ENCODE data around the gene SLC16A10. TPM values are rescaled to one million over a fixed set of nuclear protein-coding genes. Genes with fewer than 3 reads are reported as not detected.

SLC16A10 gene
- total and polyA plus RNA-seq, 2 of the 13 experiments (the other 11 are each of a cell fraction or from before 2014, with no cell fraction given), result 8.2 to 20.1 TPM

GRCh38 chr6:111088668-111089003 is 1.3 kb downstream of the SLC16A10 start:
- FAIRE-seq (no peak), DNase-seq (ENCODE audit: low spot score) (no peak), ATAC-seq (no peak)
- Histone ChIP-seq H3K27me3 (ENCODE audit: control insufficient read depth in 1 of 2, insufficient read depth in 2 of 2, low read length in 2 of 2) (no peaks in the 10 kb centered on the region), H3K4me1 (ENCODE audit: insufficient read depth, low read length) (peaks cover 45% of the 10 kb centered on the region), H4K20me1 (ENCODE audit: insufficient read depth, low read length) (no peaks in the 10 kb centered on the region), H3K9ac (ENCODE audit: insufficient read depth, low read depth, low read length) (peak overlapping the region; percentile 59; the same call in 1 of the 2 replicates), H3K4me2 (ENCODE audit: low read depth, low read length) (peak overlapping the region; percentile 87), H3K9me3 (ENCODE audit: low read length) (no peaks in the 10 kb centered on the region), H3K36me3 (replicated peaks in 1 of 2; ENCODE audit: control insufficient read depth in 1 of 2, insufficient read depth in 2 of 2, low read length in 2 of 2) (no peaks in the 10 kb centered on the region), H3K79me2 (ENCODE audit: insufficient read depth, low read length) (peaks cover 18% of the 10 kb centered on the region), H2AFZ (ENCODE audit: low read length) (no peak overlapping the region), H3K4me3 (replicated peaks in 1 of 3; ENCODE audit: insufficient read depth in 1 of 3, low read depth in 2 of 3, low read length in 3 of 3) (peak overlapping the region; percentile 67 to 85 (median 85)), H3K27ac (ENCODE audit: extremely low read length, insufficient read depth, low read length) (no peak overlapping the region)
- TF ChIP-seq MAFK (conservative IDR thresholded peaks at IDR 0.05 in 1 of 2, IDR thresholded peaks at IDR 0.05 in 1 of 2; ENCODE audit: low read length in 2 of 2) (peak; percentile 85 to 92), RBM39 (IDR thresholded peaks at IDR 0.05; ENCODE audit: low read depth, low read length, poor library complexity, severe bottlenecking) (no peak), MAFF (IDR thresholded peaks at IDR 0.05; ENCODE audit: low read depth, low read length) (peak; percentile 89)
- WGBS (ENCODE audit: low lambda C conversion rate), result 36% methylated on average over 5 of the region's 5 CpGs
- no TSS peak for BruUV-seq (replicated peaks)
- intact Hi-C loops (cut with micrococcal nuclease; ENCODE audit: unreplicated experiment), result loop anchor here (2.0 to 10.0 kb wide), 3 partner anchors 16 to 169 kb away; a partner anchor contains a TSS
- ChIA-PET POLR2A (interaction anchor here (1.3 kb wide), 1 partner anchor 21 kb away, joined by 3 read pairs; no protein-coding TSS in a partner anchor), CTCF (ENCODE audit: low intra/inter-chr PET ratio, low total read pairs) (no interaction called here)
- in situ Hi-C loops (cut with HindIII; ENCODE audit: extremely low pct_ligation_motif_present, low pct_unique_long_range_greater_than_20kb), result no loop called here

- 98% methylated on average over 4 of the region's 4 CpGs for WGBS (ENCODE audit: low lambda C conversion rate)
Measured at GRCh38 chr6:111090766-111091165, 3.5 kb downstream of the SLC16A10 start.

More at GRCh38 chr6:111090766-111091165, 3.5 kb downstream of the SLC16A10 start:
- H3K9ac ChIP-seq (ENCODE audit: insufficient read depth, low read depth, low read length), result no peak overlapping the region
- no peak for DNase-seq (ENCODE audit: low spot score)
- H3K4me2 ChIP-seq (ENCODE audit: low read depth, low read length), result no peak overlapping the region
- no peak overlapping the region for H3K27ac ChIP-seq (ENCODE audit: extremely low read length, insufficient read depth, low read length)
- no peaks in the 10 kb centered on the region for H3K27me3 ChIP-seq (ENCODE audit: control insufficient read depth in 1 of 2, insufficient read depth in 2 of 2, low read length in 2 of 2)
- ChIA-PET POLR2A (no interaction called here), CTCF (ENCODE audit: low intra/inter-chr PET ratio, low total read pairs) (no interaction called here)
- FAIRE-seq, result no peak
- ATAC-seq, result no peak
- H3K9me3 ChIP-seq (ENCODE audit: low read length), result no peaks in the 10 kb centered on the region
- no peak overlapping the region for H3K4me3 ChIP-seq (replicated peaks in 1 of 3; ENCODE audit: insufficient read depth in 1 of 3, low read depth in 2 of 3, low read length in 3 of 3)
- H3K36me3 ChIP-seq (replicated peaks in 1 of 2; ENCODE audit: control insufficient read depth in 1 of 2, insufficient read depth in 2 of 2, low read length in 2 of 2), result no peaks in the 10 kb centered on the region
- intact Hi-C loops (cut with micrococcal nuclease; ENCODE audit: unreplicated experiment), result no loop called here
- no peak for TF ChIP-seq SP140L (CRISPR knock-in tag; IDR thresholded peaks at IDR 0.05; ENCODE audit: borderline replicate concordance)
- TF ChIP-seq GLI4 (CRISPR knock-in tag; IDR thresholded peaks at IDR 0.05; ENCODE audit: borderline replicate concordance), result no peak
- no peak for TF ChIP-seq SRF (IDR thresholded peaks at IDR 0.05; ENCODE audit: low read depth, low read length)
- TF ChIP-seq HOXA5 (CRISPR knock-in tag; IDR thresholded peaks at IDR 0.05), result no peak
- no peak for TF ChIP-seq ZNF3 (CRISPR knock-in tag; IDR thresholded peaks at IDR 0.05)
- no peak for TF ChIP-seq ZC3H13 (CRISPR knock-in tag; IDR thresholded peaks at IDR 0.05)
- TF ChIP-seq NONO (IDR thresholded peaks at IDR 0.05), result no peak
- TF ChIP-seq NONO (CRISPR knock-in tag; conservative IDR thresholded peaks at IDR 0.05), result no peak
- TF ChIP-seq ZNF207 (IDR thresholded peaks at IDR 0.05; ENCODE audit: borderline replicate concordance), result no peak
- TF ChIP-seq ZNF580 (CRISPR knock-in tag; IDR thresholded peaks at IDR 0.05; ENCODE audit: borderline replicate concordance, low read depth), result no peak
- TF ChIP-seq ZIK1 (CRISPR knock-in tag; IDR thresholded peaks at IDR 0.05; ENCODE audit: borderline replicate concordance, low read depth), result no peak
- H2AFZ ChIP-seq (ENCODE audit: low read length), result no peak overlapping the region
- H3K4me1 ChIP-seq (ENCODE audit: insufficient read depth, low read length), result peaks cover 42% of the 10 kb centered on the region
- in situ Hi-C loops (cut with HindIII; ENCODE audit: extremely low pct_ligation_motif_present, low pct_unique_long_range_greater_than_20kb), result no loop called here
- no TSS peak for BruUV-seq (replicated peaks)
- H4K20me1 ChIP-seq (ENCODE audit: insufficient read depth, low read length), result no peaks in the 10 kb centered on the region
- peaks cover 18% of the 10 kb centered on the region for H3K79me2 ChIP-seq (ENCODE audit: insufficient read depth, low read length)
